NB4 (cell line): ENCODE data around the gene ATP5ME.

Source experiments
- DNase-seq: peaks from one replicate; pipeline ENCODE4 v3.0.0; 2010; ENCODE audit warnings: low read depth
- H3K4me3 ChIP-seq: one replicate; pipeline ENCODE4 v1.5.1; 2011; ENCODE audit warnings: mild to moderate bottlenecking, low read depth, low read length, moderate library complexity
- CTCF ChIP-seq: IDR thresholded peaks from one replicate; pipeline ENCODE4 v1.5.1; 2012; ENCODE audit warnings: low read depth, low read length
- MAX ChIP-seq: IDR thresholded peaks from 2 replicates; pipeline ENCODE4 v1.6.1; 2011; ENCODE audit warnings: low read depth, low read length
- MYC ChIP-seq: IDR thresholded peaks from 2 replicates; pipeline ENCODE4 v1.6.1; 2011; ENCODE audit warnings: low read depth, low read length
- POLR2A ChIP-seq: IDR thresholded peaks from 2 replicates; pipeline ENCODE4 v1.6.1; 2011; ENCODE audit warnings: mild to moderate bottlenecking; ENCODE audit not compliant: insufficient read length; ENCODE audit errors: extremely low read depth

The ATP5ME gene

GRCh38 chr4:627347-628125 is 46.5 kb downstream of the ATP5ME start:
- no peak overlapping the region for H3K4me3 ChIP-seq
- no peak for TF ChIP-seq MAX
- TF ChIP-seq CTCF = no peak
- no peak for TF ChIP-seq MYC
- TF ChIP-seq POLR2A = no peak
- DNase-seq = no peak

- no peak for DNase-seq
- TF ChIP-seq MYC (no peak), CTCF (no peak), MAX (no peak), POLR2A (no peak)
- no peak overlapping the region for H3K4me3 ChIP-seq
Measured at GRCh38 chr4:626201-627091, 47.6 kb downstream of the ATP5ME start.

- no peak for DNase-seq
- H3K4me3 ChIP-seq = no peak overlapping the region
- TF ChIP-seq MAX (no peak), POLR2A (no peak), CTCF (no peak), MYC (no peak)
Measured at GRCh38 chr4:625631-626161, 48.4 kb downstream of the ATP5ME start.

- no peak for DNase-seq
- TF ChIP-seq CTCF = no peak
- TF ChIP-seq MYC = no peak
- no peak for TF ChIP-seq MAX
- no peak for TF ChIP-seq POLR2A
- H3K4me3 ChIP-seq = no peak within 1 kb of the TSS
Measured at GRCh38 chr4:624705-625590, 49.1 kb downstream of the ATP5ME start, which contains the start of gene PDE6B. Gene PDE6B, plus strand, starts transcription at chr4:625573. Its CDS starts 54 bp downstream, at chr4:625627.
